Astrocyte (in vitro differentiated cells and primary cell): ENCODE data around the gene OR10D3.

ENCODE experiments used
- EZH2 ChIP-seq: IDR thresholded peaks from 2 replicates; pipeline ENCODE4 v1.6.1; 2012; ENCODE audit warnings: mild to moderate bottlenecking, low read length, inconsistent platforms; ENCODE audit not compliant: insufficient read depth
- TF ChIP-seq, protein P1 (sequence below): IDR thresholded peaks from 2 replicates; pipeline ENCODE4 v1.5.1; 2011; ENCODE audit warnings: low read depth, mild to moderate bottlenecking, inconsistent platforms, low read length, moderate library complexity; ENCODE audit not compliant: insufficient read depth

- TF ChIP-seq, protein P1, sequence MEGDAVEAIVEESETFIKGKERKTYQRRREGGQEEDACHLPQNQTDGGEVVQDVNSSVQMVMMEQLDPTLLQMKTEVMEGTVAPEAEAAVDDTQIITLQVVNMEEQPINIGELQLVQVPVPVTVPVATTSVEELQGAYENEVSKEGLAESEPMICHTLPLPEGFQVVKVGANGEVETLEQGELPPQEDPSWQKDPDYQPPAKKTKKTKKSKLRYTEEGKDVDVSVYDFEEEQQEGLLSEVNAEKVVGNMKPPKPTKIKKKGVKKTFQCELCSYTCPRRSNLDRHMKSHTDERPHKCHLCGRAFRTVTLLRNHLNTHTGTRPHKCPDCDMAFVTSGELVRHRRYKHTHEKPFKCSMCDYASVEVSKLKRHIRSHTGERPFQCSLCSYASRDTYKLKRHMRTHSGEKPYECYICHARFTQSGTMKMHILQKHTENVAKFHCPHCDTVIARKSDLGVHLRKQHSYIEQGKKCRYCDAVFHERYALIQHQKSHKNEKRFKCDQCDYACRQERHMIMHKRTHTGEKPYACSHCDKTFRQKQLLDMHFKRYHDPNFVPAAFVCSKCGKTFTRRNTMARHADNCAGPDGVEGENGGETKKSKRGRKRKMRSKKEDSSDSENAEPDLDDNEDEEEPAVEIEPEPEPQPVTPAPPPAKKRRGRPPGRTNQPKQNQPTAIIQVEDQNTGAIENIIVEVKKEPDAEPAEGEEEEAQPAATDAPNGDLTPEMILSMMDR, result no peak
- TF ChIP-seq EZH2, result no peak
Observed at GRCh38 chr11:124172599-124172998, 10.5 kb upstream of the OR10D3 start.
